SK-N-SH treated with all-trans-retinoic acid at 6 μM for 48 hours (cell line): ENCODE measurements around the gene ADGRF4.

Experiments used
- CSRNP3 ChIP-seq: fragments of 250-450 bp; sonication (Bioruptor Pico); IDR thresholded peaks from 2 replicates; pipeline ENCODE4 v1.5.1; 2021; ENCODE audit warnings: mild to moderate bottlenecking, moderate library complexity
- ESRRG ChIP-seq: fragments of 250-450 bp; sonication (Bioruptor Pico); IDR thresholded peaks from 2 replicates; pipeline ENCODE4 v1.6.1; 2021; ENCODE audit warnings: mild to moderate bottlenecking
- RARB ChIP-seq: fragments of 250-450 bp; sonication (Bioruptor Pico); IDR thresholded peaks from 2 replicates; pipeline ENCODE4 v1.8.0; 2021; ENCODE audit warnings: mild to moderate bottlenecking, moderate library complexity
- TCF4 ChIP-seq: fragments of 250-450 bp; sonication (Bioruptor Pico); IDR thresholded peaks from 2 replicates; pipeline ENCODE4 v1.8.0; 2021; ENCODE audit warnings: mild to moderate bottlenecking, moderate library complexity, borderline replicate concordance
- ZFP3 ChIP-seq: fragments of 250-450 bp; sonication (Bioruptor Pico); IDR thresholded peaks from 2 replicates; pipeline ENCODE4 v1.5.0; 2020; ENCODE audit warnings: mild to moderate bottlenecking, moderate library complexity
- ZNF8 ChIP-seq: fragments of 450-650 bp; formaldehyde crosslinking; IDR thresholded peaks from 2 replicates; pipeline ENCODE4 v1.5.0; 2020; ENCODE audit warnings: mild to moderate bottlenecking, moderate library complexity
- TF ChIP-seq, protein P1 (sequence below): fragments of 250-450 bp; sonication (Bioruptor Pico); IDR thresholded peaks from 2 replicates; pipeline ENCODE4 v1.8.0; 2020; ENCODE audit warnings: mild to moderate bottlenecking, moderate library complexity, borderline replicate concordance

- TF ChIP-seq ZFP3 (CRISPR knock-in tag): no peak
- no peak for TF ChIP-seq CSRNP3
- TF ChIP-seq RARB: no peak
- no peak for TF ChIP-seq ZNF8
- TF ChIP-seq, protein P1, sequence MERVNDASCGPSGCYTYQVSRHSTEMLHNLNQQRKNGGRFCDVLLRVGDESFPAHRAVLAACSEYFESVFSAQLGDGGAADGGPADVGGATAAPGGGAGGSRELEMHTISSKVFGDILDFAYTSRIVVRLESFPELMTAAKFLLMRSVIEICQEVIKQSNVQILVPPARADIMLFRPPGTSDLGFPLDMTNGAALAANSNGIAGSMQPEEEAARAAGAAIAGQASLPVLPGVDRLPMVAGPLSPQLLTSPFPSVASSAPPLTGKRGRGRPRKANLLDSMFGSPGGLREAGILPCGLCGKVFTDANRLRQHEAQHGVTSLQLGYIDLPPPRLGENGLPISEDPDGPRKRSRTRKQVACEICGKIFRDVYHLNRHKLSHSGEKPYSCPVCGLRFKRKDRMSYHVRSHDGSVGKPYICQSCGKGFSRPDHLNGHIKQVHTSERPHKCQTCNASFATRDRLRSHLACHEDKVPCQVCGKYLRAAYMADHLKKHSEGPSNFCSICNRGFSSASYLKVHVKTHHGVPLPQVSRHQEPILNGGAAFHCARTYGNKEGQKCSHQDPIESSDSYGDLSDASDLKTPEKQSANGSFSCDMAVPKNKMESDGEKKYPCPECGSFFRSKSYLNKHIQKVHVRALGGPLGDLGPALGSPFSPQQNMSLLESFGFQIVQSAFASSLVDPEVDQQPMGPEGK (CRISPR knock-in tag): no peak
- no peak for TF ChIP-seq TCF4 (CRISPR knock-in tag)
- TF ChIP-seq ESRRG (CRISPR knock-in tag): no peak
Observed at GRCh38 chr6:47698342-47698787, at the start of gene ADGRF4.
